Mesendoderm (in vitro differentiated cells): ENCODE data around the gene TUB.

ENCODE experiments used
- DNase-seq: peaks from one replicate; pipeline ENCODE4 v3.0.0; 2013
- H2AK5ac ChIP-seq: 2 replicates; pipeline ENCODE4 v1.6.1; 2013; ENCODE audit warnings: low read length, inconsistent platforms
- H2BK120ac ChIP-seq: 2 replicates; pipeline ENCODE4 v1.6.1; 2013; ENCODE audit warnings: low read depth, mild to moderate bottlenecking, low read length, moderate library complexity, mixed read lengths
- H2BK15ac ChIP-seq: replicated peaks from 2 replicates; pipeline ENCODE4 v1.6.1; 2013; ENCODE audit warnings: low read depth, mild to moderate bottlenecking, moderate library complexity
- H2BK5ac ChIP-seq: 2 replicates; pipeline ENCODE4 v1.6.1; 2013; ENCODE audit warnings: low read length, inconsistent platforms
- H3K18ac ChIP-seq: 2 replicates; pipeline ENCODE4 v1.6.1; 2013; ENCODE audit warnings: mild to moderate bottlenecking, low read length, mixed read lengths
- H3K23ac ChIP-seq: one replicate; pipeline ENCODE4 v1.6.1; 2013; ENCODE audit warnings: low read length
- H3K27ac ChIP-seq: 2 replicates; pipeline ENCODE4 v1.5.1; 2013; ENCODE audit warnings: low read depth, mild to moderate bottlenecking, inconsistent platforms, low read length, moderate library complexity
- H3K27me3 ChIP-seq: 2 replicates; pipeline ENCODE4 v1.6.1; 2013; ENCODE audit warnings: low read length, control low read depth, mild to moderate bottlenecking, inconsistent platforms; ENCODE audit not compliant: insufficient read depth, poor library complexity
- H3K36me3 ChIP-seq: 2 replicates; pipeline ENCODE4 v1.6.1; 2013; ENCODE audit warnings: low read length, inconsistent platforms; ENCODE audit not compliant: control insufficient read depth, insufficient read depth
- H3K4ac ChIP-seq: one replicate; pipeline ENCODE4 v1.6.1; 2013; ENCODE audit warnings: low read depth, mild to moderate bottlenecking, low read length, moderate library complexity
- H3K4me1 ChIP-seq: 2 replicates; pipeline ENCODE4 v1.6.1; 2013; ENCODE audit warnings: low read depth, low read length, inconsistent platforms; ENCODE audit not compliant: control insufficient read depth
- H3K4me2 ChIP-seq: 2 replicates; pipeline ENCODE4 v1.6.1; 2013; ENCODE audit warnings: low read length
- H3K4me3 ChIP-seq: 2 replicates; pipeline ENCODE4 v1.5.1; 2013; ENCODE audit warnings: mild to moderate bottlenecking, low read length
- H3K56ac ChIP-seq: one replicate; pipeline ENCODE4 v1.6.1; 2013; ENCODE audit warnings: low read length
- H3K79me1 ChIP-seq: 2 replicates; pipeline ENCODE4 v1.6.1; 2013; ENCODE audit warnings: low read length, inconsistent platforms
- H3K79me2 ChIP-seq: 2 replicates; pipeline ENCODE4 v1.6.1; 2013; ENCODE audit warnings: mild to moderate bottlenecking, low read length; ENCODE audit not compliant: control insufficient read depth, insufficient read depth
- H3K9ac ChIP-seq: 2 replicates; pipeline ENCODE4 v1.6.1; 2013; ENCODE audit warnings: low read length, inconsistent platforms
- H4K5ac ChIP-seq: one replicate; pipeline ENCODE4 v1.6.1; 2013; ENCODE audit warnings: low read length
- H4K8ac ChIP-seq: one replicate; pipeline ENCODE4 v1.6.1; 2013; ENCODE audit warnings: low read depth, mild to moderate bottlenecking, control low read depth, low read length, moderate library complexity
- WGBS: extraction: QIAGEN DNeasy Blood & Tissue Kit; methylation state at CpG from one replicate; pipeline ENCODE4 v1.1.7; 2013; ENCODE audit warnings: low lambda C conversion rate, missing lambda C conversion rate; ENCODE audit not compliant: insufficient coverage; ENCODE audit errors: extremely low coverage; 5-methylcytosine and 5-hydroxymethylcytosine counted together

TUB gene

GRCh38 chr11:8033305-8034105, 47.5 kb upstream of the TUB start:
- Histone ChIP-seq H3K56ac (no peak overlapping the region), H3K79me2 (no peaks in the 10 kb centered on the region), H4K5ac (no peak overlapping the region), H3K4ac (no peak overlapping the region), H3K23ac (no peak overlapping the region), H3K4me2 (no peak overlapping the region), H3K18ac (no peak overlapping the region), H3K9ac (no peak overlapping the region), H2BK15ac (no peak overlapping the region), H4K8ac (no peak overlapping the region), H2BK5ac (no peak overlapping the region), H3K27me3 (no peaks in the 10 kb centered on the region), H3K79me1 (no peaks in the 10 kb centered on the region), H2AK5ac (no peak overlapping the region), H3K27ac (no peak overlapping the region), H3K4me3 (no peak overlapping the region), H2BK120ac (no peak overlapping the region), H3K4me1 (no peaks in the 10 kb centered on the region), H3K36me3 (no peaks in the 10 kb centered on the region)
- no CpG with 5 or more reads among the region's 19 CpGs for WGBS
- DNase-seq = peak; percentile 67

- H4K5ac ChIP-seq = no peak overlapping the region
- H3K4me3 ChIP-seq = no peak overlapping the region
- no CpG with 5 or more reads among the region's 3 CpGs for WGBS
- no peaks in the 10 kb centered on the region for H3K4me1 ChIP-seq
- no peaks in the 10 kb centered on the region for H3K36me3 ChIP-seq
- H3K18ac ChIP-seq = no peak overlapping the region
- H3K23ac ChIP-seq = no peak overlapping the region
- no peak overlapping the region for H2BK120ac ChIP-seq
- no peak overlapping the region for H2BK5ac ChIP-seq
- H3K27me3 ChIP-seq = no peaks in the 10 kb centered on the region
- no peak overlapping the region for H4K8ac ChIP-seq
- no peak overlapping the region for H2AK5ac ChIP-seq
- H3K9ac ChIP-seq = no peak overlapping the region
- no peak overlapping the region for H3K4me2 ChIP-seq
- no peak overlapping the region for H3K27ac ChIP-seq
- H2BK15ac ChIP-seq = no peak overlapping the region
- no peak overlapping the region for H3K56ac ChIP-seq
- DNase-seq = no peak
- H3K79me2 ChIP-seq = no peaks in the 10 kb centered on the region
- H3K79me1 ChIP-seq = no peaks in the 10 kb centered on the region
- no peak overlapping the region for H3K4ac ChIP-seq
Measured at GRCh38 chr11:8034106-8034585, 46.9 kb upstream of the TUB start.

GRCh38 chr11:8034604-8035190, 46.3 kb upstream of the TUB start:
- Histone ChIP-seq H3K79me1 (no peaks in the 10 kb centered on the region), H3K36me3 (no peaks in the 10 kb centered on the region), H3K4me2 (no peak overlapping the region), H3K23ac (no peak overlapping the region), H2AK5ac (no peak overlapping the region), H3K4me1 (no peaks in the 10 kb centered on the region), H3K4me3 (no peak overlapping the region), H3K27me3 (no peaks in the 10 kb centered on the region), H2BK15ac (no peak overlapping the region), H4K8ac (no peak overlapping the region), H4K5ac (no peak overlapping the region), H3K4ac (no peak overlapping the region), H3K56ac (no peak overlapping the region), H3K18ac (no peak overlapping the region), H2BK120ac (no peak overlapping the region), H3K9ac (no peak overlapping the region), H2BK5ac (no peak overlapping the region), H3K27ac (no peak overlapping the region), H3K79me2 (no peaks in the 10 kb centered on the region)
- no peak for DNase-seq
- WGBS = no CpG with 5 or more reads among the region's 5 CpGs

GRCh38 chr11:8035200-8035855, 45.7 kb upstream of the TUB start:
- H3K4me1 ChIP-seq = no peaks in the 10 kb centered on the region
- H2BK120ac ChIP-seq = no peak overlapping the region
- no peak overlapping the region for H2AK5ac ChIP-seq
- H3K4me3 ChIP-seq = no peak overlapping the region
- H3K4ac ChIP-seq = no peak overlapping the region
- H3K9ac ChIP-seq = no peak overlapping the region
- H2BK15ac ChIP-seq = no peak overlapping the region
- no peaks in the 10 kb centered on the region for H3K79me2 ChIP-seq
- H4K5ac ChIP-seq = no peak overlapping the region
- DNase-seq = no peak
- no peaks in the 10 kb centered on the region for H3K36me3 ChIP-seq
- H3K4me2 ChIP-seq = no peak overlapping the region
- no peak overlapping the region for H3K18ac ChIP-seq
- no peak overlapping the region for H4K8ac ChIP-seq
- H3K27me3 ChIP-seq = no peaks in the 10 kb centered on the region
- H3K27ac ChIP-seq = no peak overlapping the region
- WGBS = no CpG with 5 or more reads among the region's 11 CpGs
- H3K79me1 ChIP-seq = no peaks in the 10 kb centered on the region
- H3K56ac ChIP-seq = no peak overlapping the region
- no peak overlapping the region for H3K23ac ChIP-seq
- no peak overlapping the region for H2BK5ac ChIP-seq

- Histone ChIP-seq H2BK120ac (no peak overlapping the region), H3K79me2 (no peaks in the 10 kb centered on the region), H3K4me2 (no peak overlapping the region), H3K4ac (no peak overlapping the region), H4K5ac (no peak overlapping the region), H3K56ac (no peak overlapping the region), H3K9ac (no peak overlapping the region), H3K4me1 (no peaks in the 10 kb centered on the region), H3K23ac (no peak overlapping the region), H3K27me3 (no peaks in the 10 kb centered on the region), H3K27ac (no peak overlapping the region), H3K36me3 (no peaks in the 10 kb centered on the region), H3K18ac (no peak overlapping the region), H2BK15ac (no peak overlapping the region), H3K4me3 (no peak overlapping the region), H2AK5ac (no peak overlapping the region), H4K8ac (no peak overlapping the region), H2BK5ac (no peak overlapping the region), H3K79me1 (no peaks in the 10 kb centered on the region)
- WGBS = no CpG with 5 or more reads among the region's 5 CpGs
- DNase-seq = no peak
Measured at GRCh38 chr11:8036002-8036802, 44.8 kb upstream of the TUB start.
